Superior temporal gyrus (tissue), 1 donor: ENCODE measurements around the gene TMEM116.
"Not testable (repeated sequence)": the region's sequence is repeated elsewhere in the genome, so short reads cannot be mapped to it uniquely, and the experiment has no call there.

Experiments used
- DNase-seq: peaks from one replicate; pipeline ENCODE4 v3.0.0-alpha.2; 2016; ENCODE audit errors: extremely low spot score

The TMEM116 gene

GRCh38 chr12:112009596-112009995 lies 3.4 kb downstream of the TMEM116 start:
- not testable (repeated sequence) for DNase-seq

GRCh38 chr12:112008918-112009317 lies 4.0 kb downstream of the TMEM116 start:
- no peak for DNase-seq

- DNase-seq: no peak
Observed at GRCh38 chr12:112007945-112008344, 5.0 kb downstream of the TMEM116 start.

GRCh38 chr12:112005419-112006395 lies 7.3 kb downstream of the TMEM116 start:
- DNase-seq: no peak

- DNase-seq: no peak
Observed at GRCh38 chr12:112004041-112004440, 8.9 kb downstream of the TMEM116 start.

GRCh38 chr12:112001576-112001975 lies 11.4 kb downstream of the TMEM116 start:
- DNase-seq: no peak

GRCh38 chr12:112000820-112001219 lies 12.1 kb downstream of the TMEM116 start:
- no peak for DNase-seq

GRCh38 chr12:111999129-111999528 lies 13.8 kb downstream of the TMEM116 start:
- not testable (repeated sequence) for DNase-seq

- DNase-seq: no peak
Observed at GRCh38 chr12:111998015-111998414, 14.9 kb downstream of the TMEM116 start.

GRCh38 chr12:111997300-111997699 lies 15.7 kb downstream of the TMEM116 start:
- DNase-seq: no peak

- no peak for DNase-seq
Observed at GRCh38 chr12:111995782-111996480, 17.0 kb downstream of the TMEM116 start.

GRCh38 chr12:111994211-111995111 lies 18.5 kb downstream of the TMEM116 start:
- DNase-seq: not testable (repeated sequence)

GRCh38 chr12:111993292-111994150 lies 19.4 kb downstream of the TMEM116 start:
- no peak for DNase-seq

GRCh38 chr12:111992464-111992863 lies 20.5 kb downstream of the TMEM116 start:
- no peak for DNase-seq

- no peak for DNase-seq
Observed at GRCh38 chr12:111991946-111992345, 21.0 kb downstream of the TMEM116 start.

GRCh38 chr12:111991535-111991934 lies 21.4 kb downstream of the TMEM116 start:
- no peak for DNase-seq

GRCh38 chr12:111984820-111985219 lies 28.1 kb downstream of the TMEM116 start:
- DNase-seq: no peak

GRCh38 chr12:111981987-111982386 lies 31.0 kb downstream of the TMEM116 start:
- DNase-seq: no peak

- DNase-seq: no peak
Observed at GRCh38 chr12:111980598-111980997, 32.4 kb downstream of the TMEM116 start.

- DNase-seq: no peak
Observed at GRCh38 chr12:111978545-111978944, 34.4 kb downstream of the TMEM116 start.

GRCh38 chr12:111976860-111977259 lies 36.1 kb downstream of the TMEM116 start:
- no peak for DNase-seq
